BJ (cell line): Measurements from ENCODE around the gene SNPH. TPM values are rescaled to one million over a fixed set of nuclear protein-coding genes. Genes with fewer than 3 reads are reported as not detected.
A peak's percentile ranks its signal among the peaks of the same experiment; 100 is the strongest.

ENCODE experiments used
- CTCF ChIA-PET: fragments of 350-600 bp; formaldehyde crosslinking; extraction: SDS; loops from one replicate; lab custom pipeline; 2021; ENCODE audit warnings: antibody characterized with exemption, inconsistent platforms; lab: Yijun Ruan, JAX
- POLR2A ChIA-PET: fragments of 300-600 bp; sonication (Branson Sonifier 250); formaldehyde crosslinking; extraction: SDS; loops from one replicate; lab custom pipeline; 2021; ENCODE audit warnings: antibody characterized with exemption; lab: Charles Lee
- DNase-seq: peaks from one replicate; pipeline ENCODE4 v3.0.0-alpha.2; 2011; ENCODE audit warnings: low read depth
- H3K27me3 ChIP-seq: 2 replicates; pipeline ENCODE4 v1.6.0; 2011; ENCODE audit warnings: low read length; ENCODE audit not compliant: control insufficient read depth, insufficient read depth
- H3K36me3 ChIP-seq: 2 replicates; pipeline ENCODE4 v1.5.1; 2011; ENCODE audit warnings: low read length; ENCODE audit not compliant: control insufficient read depth, insufficient read depth
- H3K4me3 ChIP-seq: 2 replicates; pipeline ENCODE4 v1.5.1; 2011; ENCODE audit warnings: low read depth, mild to moderate bottlenecking, control low read depth, low read length
- polyA plus RNA-seq: library from polyadenylated mRNA; depleted of rRNA; stranded (reverse); fragments of >200 nt; gene quantifications from 2 replicates; pipeline ENCODE4 v1.2.3, GENCODE V29; 2011
- TF ChIP-seq, protein P1 (sequence below): IDR thresholded peaks from 2 replicates; pipeline ENCODE4 v1.5.1; 2011; ENCODE audit warnings: low read depth, mild to moderate bottlenecking, control low read depth, inconsistent platforms, low read length, moderate library complexity; ENCODE audit not compliant: insufficient read depth

SNPH gene
- polyA plus RNA-seq, 1 experiment, result 1.8 TPM

DNA sequence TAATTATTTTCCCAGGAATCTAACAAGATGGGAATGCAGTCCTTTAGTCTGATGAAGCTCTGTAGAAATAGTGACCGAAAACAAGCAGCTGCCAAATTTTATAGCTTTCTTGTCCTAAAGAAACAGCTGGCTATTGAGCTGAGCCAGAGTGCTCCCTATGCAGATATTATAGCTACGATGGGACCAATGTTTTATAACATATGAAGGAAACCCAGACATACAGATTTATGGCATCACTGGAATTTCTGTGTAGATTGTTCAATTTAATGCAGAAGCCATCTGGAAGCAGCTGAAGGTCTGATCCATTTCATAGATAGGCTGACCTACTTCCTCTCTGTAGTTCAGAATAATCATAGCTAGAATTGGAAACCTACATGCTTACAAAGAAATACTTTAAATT, 11.8 kb upstream of the SNPH start:
- DNase-seq, result no peak
- TF ChIP-seq, protein P1, sequence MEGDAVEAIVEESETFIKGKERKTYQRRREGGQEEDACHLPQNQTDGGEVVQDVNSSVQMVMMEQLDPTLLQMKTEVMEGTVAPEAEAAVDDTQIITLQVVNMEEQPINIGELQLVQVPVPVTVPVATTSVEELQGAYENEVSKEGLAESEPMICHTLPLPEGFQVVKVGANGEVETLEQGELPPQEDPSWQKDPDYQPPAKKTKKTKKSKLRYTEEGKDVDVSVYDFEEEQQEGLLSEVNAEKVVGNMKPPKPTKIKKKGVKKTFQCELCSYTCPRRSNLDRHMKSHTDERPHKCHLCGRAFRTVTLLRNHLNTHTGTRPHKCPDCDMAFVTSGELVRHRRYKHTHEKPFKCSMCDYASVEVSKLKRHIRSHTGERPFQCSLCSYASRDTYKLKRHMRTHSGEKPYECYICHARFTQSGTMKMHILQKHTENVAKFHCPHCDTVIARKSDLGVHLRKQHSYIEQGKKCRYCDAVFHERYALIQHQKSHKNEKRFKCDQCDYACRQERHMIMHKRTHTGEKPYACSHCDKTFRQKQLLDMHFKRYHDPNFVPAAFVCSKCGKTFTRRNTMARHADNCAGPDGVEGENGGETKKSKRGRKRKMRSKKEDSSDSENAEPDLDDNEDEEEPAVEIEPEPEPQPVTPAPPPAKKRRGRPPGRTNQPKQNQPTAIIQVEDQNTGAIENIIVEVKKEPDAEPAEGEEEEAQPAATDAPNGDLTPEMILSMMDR, result no peak
- Histone ChIP-seq H3K27me3 (peaks cover 6% of the 10 kb centered on the region), H3K36me3 (no peaks in the 10 kb centered on the region), H3K4me3 (no peak overlapping the region)
- ChIA-PET CTCF (interaction anchor here (0.5 to 1.1 kb wide), 2 partner anchors 21 to 214 kb away, joined by 3 read pairs; no protein-coding TSS in a partner anchor), POLR2A (no interaction called here)

- POLR2A ChIA-PET, result no interaction called here
- no peak overlapping the region for H3K4me3 ChIP-seq
- CTCF ChIA-PET, result interaction anchor here (0.6 kb wide), 1 partner anchor 12 kb away, joined by 3 read pairs; no protein-coding TSS in a partner anchor
- TF ChIP-seq, protein P1, result no peak
- DNase-seq, result no peak
- no peaks in the 10 kb centered on the region for H3K36me3 ChIP-seq
- H3K27me3 ChIP-seq, result peaks cover 6% of the 10 kb centered on the region
These were observed 10.4 kb upstream of the SNPH start for GRCh38 chr20:1255675-1256074.

GRCh38 chr20:1263853-1264252, 2.2 kb upstream of the SNPH start:
- H3K4me3 ChIP-seq, result no peak overlapping the region
- CTCF ChIA-PET, result interaction anchor here (0.9 kb wide), 1 partner anchor 16 kb away, joined by 3 read pairs; no protein-coding TSS in a partner anchor
- POLR2A ChIA-PET, result interaction anchor here (0.7 kb wide), 1 partner anchor 9 kb away, joined by 9 read pairs; no protein-coding TSS in a partner anchor
- no peaks in the 10 kb centered on the region for H3K36me3 ChIP-seq
- TF ChIP-seq, protein P1, result no peak
- DNase-seq, result peak; percentile 13
- peaks cover 2% of the 10 kb centered on the region; the same call in 1 of the 2 replicates for H3K27me3 ChIP-seq

- TF ChIP-seq, protein P1, result no peak
- Histone ChIP-seq H3K36me3 (no peaks in the 10 kb centered on the region), H3K27me3 (peaks cover 2% of the 10 kb centered on the region; the same call in 1 of the 2 replicates), H3K4me3 (no peak overlapping the region)
- ChIA-PET POLR2A (no interaction called here), CTCF (interaction anchor here (0.5 to 1.3 kb wide), 2 partner anchors 18 to 20 kb away, joined by 3 read pairs; no protein-coding TSS in a partner anchor)
- no peak for DNase-seq
These were observed 1.4 kb upstream of the SNPH start for GRCh38 chr20:1264727-1265126.

DNA sequence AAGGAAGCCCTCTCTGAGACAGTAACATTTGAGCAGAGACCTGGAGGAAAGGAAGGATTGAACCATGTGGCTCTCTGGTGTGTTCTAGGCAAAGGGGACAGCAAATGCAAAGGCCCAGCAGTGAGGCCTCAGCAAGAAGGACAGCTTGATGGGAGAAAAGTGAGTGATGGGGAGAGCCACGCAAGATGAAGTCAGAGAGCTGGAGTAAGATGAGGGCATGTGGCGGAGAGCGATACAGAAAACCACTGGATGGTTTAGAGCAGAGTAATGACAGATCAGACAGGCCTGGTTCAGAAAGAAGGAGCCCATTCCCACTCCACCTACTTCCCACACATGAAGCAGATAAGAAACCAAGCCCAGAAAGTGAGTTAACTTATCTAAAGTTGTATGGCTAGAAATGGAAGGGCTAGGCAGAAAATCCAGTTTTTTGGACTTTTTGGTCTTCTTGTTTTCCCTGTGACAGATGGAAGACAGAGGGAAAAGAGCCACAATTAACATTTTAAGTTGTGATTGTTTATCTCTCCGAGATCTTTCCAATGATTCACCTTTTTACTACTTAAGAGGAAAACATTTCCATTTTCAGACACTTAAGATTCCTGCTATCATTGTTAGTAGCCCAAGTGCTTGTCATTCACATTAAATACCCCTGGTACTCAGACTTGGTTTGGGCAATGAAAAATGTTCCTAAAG, 723 bp upstream of the SNPH start:
- CTCF ChIA-PET, result interaction anchor here (1.3 to 2.1 kb wide), 2 partner anchors 11 to 19 kb away, joined by 3 to 5 read pairs; no protein-coding TSS in a partner anchor
- POLR2A ChIA-PET, result no interaction called here

More for the DNA sequence above, 723 bp upstream of the SNPH start:
- H3K4me3 ChIP-seq, result peak overlapping the region; percentile 87
- H3K36me3 ChIP-seq, result no peaks in the 10 kb centered on the region
- TF ChIP-seq, protein P1, result no peak
- no peak for DNase-seq
- H3K27me3 ChIP-seq, result peaks cover 2% of the 10 kb centered on the region; the same call in 1 of the 2 replicates
